Vagina (tissue), 2 donors: ENCODE measurements around the gene KCND1.
"Not testable (repeated sequence)": the region's sequence is repeated elsewhere in the genome, so short reads cannot be mapped to it uniquely, and the experiment has no call there.

Experiments
- CTCF ChIP-seq, 3 experiments: fragments of 450-650 bp in 2 of 3; fragments of 200-600 bp in 1 of 3; sonication (generic) in 1 of 3; IDR thresholded peaks; one replicate each; pipeline ENCODE4 v1.5.1; 2017 to 2019; ENCODE audit warnings: antibody characterized with exemption in 3 of 3, mild to moderate bottlenecking in 2 of 3, moderate library complexity in 2 of 3
- POLR2AphosphoS5 ChIP-seq, 2 donors: sonication (generic); formaldehyde crosslinking; IDR thresholded peaks; one replicate each; pipeline ENCODE4 v1.9.0; 2017; ENCODE audit warnings: antibody characterized with exemption in 2 of 2, mild to moderate bottlenecking in 2 of 2, low read depth in 1 of 2; ENCODE audit not compliant: insufficient read depth in 1 of 2

GRCh38 chrX:48980341-48980740 lies 8.7 kb upstream of the KCND1 start:
- TF ChIP-seq POLR2AphosphoS5 (IDR thresholded peaks at IDR 0.05; ENCODE audit: insufficient read depth in 1 of 2, low read depth in 1 of 2); CTCF (IDR thresholded peaks at IDR 0.05): not testable (repeated sequence)
